GM19467 (cell line): ENCODE results near the gene DIABLO.
"Not testable (repeated sequence)": the region's sequence is repeated elsewhere in the genome, so short reads cannot be mapped to it uniquely, and the experiment has no call there.

ENCODE experiments used
- ATAC-seq: cut with Tn5 transposase; IDR thresholded peaks from one replicate; pipeline ENCODE4 v1.9.1; 2021; ENCODE audit warnings: mild to moderate bottlenecking, moderate library complexity; ENCODE audit not compliant: unreplicated experiment

The DIABLO gene

GRCh38 chr12:122190842-122191668 is 34.8 kb downstream of the DIABLO start:
- ATAC-seq, result no peak

GRCh38 chr12:122189626-122190475 is 36.0 kb downstream of the DIABLO start:
- no peak for ATAC-seq

DNA sequence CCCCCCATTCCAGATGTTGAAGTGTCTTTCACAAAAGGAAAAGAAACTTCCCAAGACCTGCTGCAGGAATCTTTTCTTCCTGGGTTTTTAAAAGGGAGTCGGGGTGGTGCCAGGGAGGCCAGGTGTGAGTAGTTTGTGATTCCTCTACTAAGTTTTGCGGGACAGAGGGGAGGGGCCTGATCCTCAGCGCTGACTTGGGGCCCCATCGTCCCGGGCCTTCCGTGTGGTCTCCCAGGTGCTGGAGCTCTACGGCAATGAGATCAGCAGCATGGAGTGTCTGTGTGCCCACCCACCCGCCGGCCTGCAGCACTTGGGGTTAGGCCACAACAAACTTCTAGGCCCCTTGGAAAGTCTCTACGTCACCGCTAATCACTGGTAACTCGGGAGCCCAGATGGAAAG is 38.4 kb downstream of the DIABLO start:
- ATAC-seq, result no peak

GRCh38 chr12:122185494-122186082 is 40.3 kb downstream of the DIABLO start:
- ATAC-seq, result no peak

GRCh38 chr12:122185079-122185478 is 40.8 kb downstream of the DIABLO start:
- ATAC-seq, result no peak

DNA sequence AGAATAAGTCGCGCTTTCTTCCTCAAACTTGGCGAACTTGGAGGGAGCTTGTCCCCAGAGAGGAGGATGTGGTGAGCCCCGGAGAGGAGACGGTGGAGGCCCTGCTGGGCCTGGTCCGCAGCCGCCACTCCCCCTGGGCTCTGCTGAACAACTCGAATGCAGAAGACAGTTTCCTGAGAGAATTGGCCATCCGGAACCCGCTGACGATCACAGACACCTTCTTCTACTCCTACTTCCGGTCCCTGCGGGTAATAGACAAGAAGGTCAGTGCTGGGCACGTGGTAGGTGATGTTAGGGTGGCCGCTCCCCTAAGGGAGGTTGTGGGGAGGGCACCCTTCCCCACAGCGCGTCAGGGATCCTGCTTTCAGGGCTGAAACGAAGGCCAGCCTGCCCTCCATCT is 41.3 kb downstream of the DIABLO start:
- ATAC-seq, result no peak

DNA sequence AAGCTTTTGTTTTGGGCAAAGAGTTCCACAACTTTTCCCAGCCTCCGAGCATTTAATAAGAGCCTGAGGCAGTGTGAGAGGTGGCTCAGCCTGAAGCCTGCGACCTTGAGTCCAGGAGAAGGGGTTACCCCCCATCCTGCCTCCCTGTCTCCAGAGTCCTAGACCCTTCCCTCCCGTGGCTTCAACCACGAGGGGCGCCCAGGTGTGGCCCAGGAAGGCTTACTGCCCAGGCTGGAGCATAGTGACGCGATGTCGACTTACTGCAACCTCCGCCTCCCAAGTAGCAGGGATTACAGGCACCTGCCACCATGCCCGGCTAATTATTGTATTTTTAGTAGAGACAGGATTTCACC is 42.3 kb downstream of the DIABLO start:
- ATAC-seq, result no peak

DNA sequence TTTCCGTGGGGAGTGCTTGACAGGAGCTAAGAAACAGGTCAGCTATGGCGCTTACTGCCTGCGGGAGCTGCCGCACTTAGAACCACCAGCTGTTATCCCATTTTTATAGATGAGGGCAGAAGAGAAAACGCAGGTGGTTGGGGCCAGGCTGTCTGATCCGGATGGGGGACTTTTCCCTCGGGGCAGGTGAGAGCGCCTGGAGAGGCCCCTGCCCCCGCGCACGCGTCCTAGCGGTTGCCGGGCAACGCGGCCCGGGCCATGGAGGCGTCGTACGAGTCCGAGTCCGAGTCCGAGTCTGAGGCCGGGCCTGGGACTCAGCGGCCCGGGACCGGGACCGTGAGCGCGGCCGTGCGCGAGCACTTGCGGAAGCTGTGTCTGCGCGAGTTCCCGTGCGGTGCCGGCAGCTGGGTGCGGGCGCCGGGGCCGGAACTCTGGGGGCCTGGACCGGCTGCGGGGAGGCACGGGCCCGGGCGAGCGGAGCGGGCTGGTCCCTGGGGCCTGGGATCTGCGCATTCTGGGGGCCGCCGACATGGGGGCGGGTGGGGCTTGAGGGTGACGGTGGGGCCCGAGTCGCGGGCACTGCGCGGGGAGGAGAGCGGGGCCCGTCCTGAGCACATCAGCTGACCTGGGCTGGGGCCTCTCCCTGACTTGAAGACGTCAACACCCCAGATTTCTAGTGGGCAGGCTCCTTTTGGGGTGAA is 42.8 kb downstream of the DIABLO start, which contains the start of gene LRRC43:
TSS of gene LRRC43 (plus strand) at position 237 of the 701 bp plus-strand sequence. CDS start at position 259, 22 bp downstream.
- ATAC-seq, result no peak

DNA sequence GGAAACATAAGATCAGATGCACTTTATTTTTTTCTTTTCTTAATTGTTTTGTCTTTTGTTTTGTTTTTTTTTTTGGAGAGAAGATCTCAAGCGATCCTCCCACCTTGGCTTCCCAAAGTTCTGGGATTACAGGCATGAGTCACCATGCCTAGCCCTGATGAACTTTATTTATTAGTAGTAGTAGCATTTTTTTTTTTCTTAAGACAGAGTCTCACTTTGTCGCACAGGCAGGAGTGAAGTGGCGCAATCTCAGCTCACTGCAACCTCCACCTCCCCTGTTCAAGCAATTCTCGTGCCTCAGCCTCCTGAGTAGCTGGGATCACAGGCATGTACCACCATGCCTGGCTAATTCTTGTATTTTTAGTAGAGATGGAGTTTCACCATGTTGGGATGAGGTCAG is 49.4 kb downstream of the DIABLO start:
- ATAC-seq, result not testable (repeated sequence)

GRCh38 chr12:122174155-122174845 is 51.6 kb downstream of the DIABLO start, which contains the start of gene IL31:
TSS of gene IL31 (minus strand) at chr12:122174221. CDS start at chr12:122174172, 49 bp downstream.
- no peak for ATAC-seq

GRCh38 chr12:122172262-122172939 is 53.5 kb downstream of the DIABLO start:
- ATAC-seq, result no peak

DNA sequence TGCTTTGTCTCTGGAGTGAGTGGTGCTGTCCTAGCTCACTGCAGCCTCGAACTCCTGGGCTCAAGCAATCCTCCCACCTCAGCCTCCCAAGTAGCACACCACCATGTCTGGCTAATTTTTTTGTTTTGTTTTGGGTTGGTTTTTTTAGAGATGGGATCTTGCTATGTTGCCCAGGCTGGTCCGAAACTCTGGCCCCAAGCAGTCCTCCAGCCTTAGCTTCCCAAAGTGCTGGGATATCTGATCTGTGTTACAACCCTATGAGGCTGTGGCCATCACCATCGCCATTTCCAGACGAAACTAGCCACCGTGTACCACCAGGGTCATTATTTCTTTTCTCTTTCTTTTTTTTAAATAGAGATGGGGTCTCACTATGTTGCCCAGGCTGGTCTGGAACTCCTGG is 54.5 kb downstream of the DIABLO start:
- ATAC-seq, result no peak

GRCh38 chr12:122168492-122168891 is 57.4 kb downstream of the DIABLO start:
- ATAC-seq, result no peak

- ATAC-seq, result no peak
These were observed 58.4 kb downstream of the DIABLO start for GRCh38 chr12:122167356-122167925.

DNA sequence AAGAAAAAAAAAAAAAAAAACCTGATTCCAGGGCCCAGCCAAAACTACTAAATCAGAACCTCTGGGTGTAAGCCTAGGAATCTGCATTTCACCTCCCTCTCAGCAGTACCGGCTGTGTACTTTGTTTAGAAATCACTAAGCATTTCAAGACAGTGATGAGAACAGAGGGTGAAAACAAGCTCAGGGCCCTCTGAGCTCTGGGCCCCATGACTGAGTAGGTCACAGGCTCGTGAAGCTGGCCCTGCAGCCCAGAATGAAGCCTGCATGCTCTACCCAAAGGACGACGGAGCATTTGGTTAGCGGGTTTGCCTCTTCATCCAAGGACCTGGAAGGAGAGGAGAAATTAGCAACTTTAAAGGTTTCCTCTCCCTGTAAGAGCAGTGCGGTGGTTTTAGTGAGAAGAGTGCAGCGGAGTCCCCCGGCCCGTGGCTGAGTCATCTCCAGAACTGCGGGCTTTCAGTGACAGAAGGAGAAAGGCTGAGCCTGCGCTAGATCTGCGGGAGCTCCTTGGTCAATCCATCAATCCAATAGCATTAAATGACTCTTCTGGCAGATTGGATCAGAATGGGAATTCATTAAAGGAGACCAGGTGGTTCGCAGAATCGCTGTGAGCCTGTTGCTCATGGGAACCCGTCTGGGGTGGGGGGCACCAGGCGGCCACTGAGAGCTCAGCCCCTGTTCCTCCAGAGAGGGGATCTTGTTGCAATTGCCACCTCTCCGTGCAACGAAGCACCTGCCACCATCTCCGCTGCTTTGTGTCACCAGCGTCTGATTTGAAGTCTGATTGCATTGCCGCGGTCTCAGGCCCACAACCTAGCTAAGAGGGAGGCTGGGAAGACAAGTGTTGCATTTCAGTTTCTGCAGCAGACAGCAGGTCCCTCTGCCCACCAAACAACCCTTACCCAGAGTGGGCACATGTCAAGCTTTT is 59.2 kb downstream of the DIABLO start:
- no peak for ATAC-seq

DNA sequence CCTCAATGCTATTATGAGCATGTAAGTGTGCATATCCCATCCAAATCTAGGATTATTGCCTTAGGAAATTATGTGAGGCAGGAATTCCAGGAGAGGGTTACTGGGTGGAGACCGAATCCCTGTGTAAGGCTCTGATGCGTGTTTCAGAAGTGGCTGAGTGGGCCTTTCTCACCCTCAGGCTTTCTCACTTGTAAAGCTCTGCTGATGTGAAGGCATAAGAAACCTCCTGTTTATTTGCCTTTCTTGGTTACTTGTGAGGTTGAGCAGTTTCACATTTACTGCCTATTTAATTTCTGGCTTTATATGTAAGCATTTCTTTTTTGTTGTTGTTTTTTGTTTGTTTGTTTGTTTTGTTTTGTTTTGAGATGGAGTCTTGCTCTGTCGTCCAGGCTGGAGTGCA is 62.9 kb downstream of the DIABLO start:
- no peak for ATAC-seq

GRCh38 chr12:122161682-122162081 is 64.2 kb downstream of the DIABLO start:
- ATAC-seq, result no peak

- no peak for ATAC-seq
These were observed 65.1 kb downstream of the DIABLO start for GRCh38 chr12:122160761-122161160.
